Astrocyte (in vitro differentiated cells and primary cell): Measurements from ENCODE around the gene DEDD2. TPM values are rescaled to one million over a fixed set of nuclear protein-coding genes. Genes with fewer than 3 reads are reported as not detected.

Source experiments
- DNase-seq: peaks from one replicate; pipeline ENCODE4 v3.0.0-alpha.2; 2010; ENCODE audit warnings: low read depth
- FAIRE-seq: peaks from 2 replicates; lab custom pipeline; 2011; peaks lifted over from hg19 to GRCh38; lab: Jason Lieb, UNC
- H2AFZ ChIP-seq: 2 replicates; pipeline ENCODE4 v1.6.0; 2012; ENCODE audit warnings: low read depth, low read length, inconsistent platforms
- H3K27ac ChIP-seq: 2 replicates; pipeline ENCODE4 v1.5.1; 2011; ENCODE audit warnings: low read depth, low read length, inconsistent platforms
- H3K27me3 ChIP-seq: 2 replicates; pipeline ENCODE4 v1.6.0; 2011; ENCODE audit warnings: low read length, inconsistent platforms; ENCODE audit not compliant: insufficient read depth
- H3K36me3 ChIP-seq: 2 replicates; pipeline ENCODE4 v1.5.1; 2011; ENCODE audit warnings: low read length, inconsistent platforms; ENCODE audit not compliant: insufficient read depth
- H3K4me1 ChIP-seq: 2 replicates; pipeline ENCODE4 v1.5.1; 2011; ENCODE audit warnings: low read length, inconsistent platforms; ENCODE audit not compliant: insufficient read depth
- H3K4me2 ChIP-seq: 2 replicates; pipeline ENCODE4 v1.6.0; 2012; ENCODE audit warnings: low read length, inconsistent platforms
- H3K4me3 ChIP-seq: 2 replicates; pipeline ENCODE4 v1.5.1; 2011; ENCODE audit warnings: low read depth, mild to moderate bottlenecking, low read length, inconsistent platforms; ENCODE audit not compliant: insufficient read depth
- H3K79me2 ChIP-seq: 2 replicates; pipeline ENCODE4 v1.6.0; 2012; ENCODE audit warnings: mild to moderate bottlenecking, low read length, inconsistent platforms; ENCODE audit not compliant: insufficient read depth
- H3K9ac ChIP-seq: 2 replicates; pipeline ENCODE4 v1.6.0; 2012; ENCODE audit warnings: mild to moderate bottlenecking, low read length, inconsistent platforms
- H3K9me3 ChIP-seq: 2 replicates; pipeline ENCODE4 v1.5.1; 2012; ENCODE audit warnings: low read depth, mild to moderate bottlenecking, low read length, inconsistent platforms; ENCODE audit not compliant: insufficient read depth
- H4K20me1 ChIP-seq: 2 replicates; pipeline ENCODE4 v1.6.0; 2012; ENCODE audit warnings: low read length, inconsistent platforms; ENCODE audit not compliant: insufficient read depth
- H3K27ac Mint-ChIP-seq: one replicate; pipeline ENCODE4 v1.8.0; 2021; ENCODE audit warnings: mild to moderate bottlenecking, mixed read lengths; ENCODE audit not compliant: unreplicated experiment
- H3K27me3 Mint-ChIP-seq: one replicate; pipeline ENCODE4 v1.8.0; 2021; ENCODE audit warnings: low read depth, mixed read lengths; ENCODE audit not compliant: unreplicated experiment
- H3K36me3 Mint-ChIP-seq: one replicate; pipeline ENCODE4 v1.8.0; 2021; ENCODE audit warnings: low read depth, mixed read lengths; ENCODE audit not compliant: unreplicated experiment
- H3K4me1 Mint-ChIP-seq: one replicate; pipeline ENCODE4 v1.8.0; 2021; ENCODE audit warnings: low read depth, mixed read lengths; ENCODE audit not compliant: unreplicated experiment
- H3K4me3 Mint-ChIP-seq: one replicate; pipeline ENCODE4 v1.8.0; 2021; ENCODE audit warnings: mild to moderate bottlenecking, moderate library complexity, mixed read lengths; ENCODE audit not compliant: unreplicated experiment
- H3K9me3 Mint-ChIP-seq: one replicate; pipeline ENCODE4 v1.8.0; 2021; ENCODE audit warnings: mild to moderate bottlenecking, mixed read lengths; ENCODE audit not compliant: unreplicated experiment
- CTCF ChIP-seq: IDR thresholded peaks from 2 replicates; pipeline ENCODE4 v1.5.1; 2011; ENCODE audit warnings: low read depth, mild to moderate bottlenecking, inconsistent platforms, low read length, moderate library complexity; ENCODE audit not compliant: insufficient read depth
- EZH2 ChIP-seq: IDR thresholded peaks from 2 replicates; pipeline ENCODE4 v1.6.1; 2012; ENCODE audit warnings: mild to moderate bottlenecking, low read length, inconsistent platforms; ENCODE audit not compliant: insufficient read depth
- total RNA-seq: library from RNA; stranded (reverse); gene quantifications from 2 replicates; pipeline ENCODE4 v1.2.1, GENCODE V29; 2021

Gene DEDD2
- total RNA-seq, 1 donor from 2014 or later = 26.1 TPM

GRCh38 chr19:42246922-42247639 is 29.6 kb upstream of the DEDD2 start:
- Histone ChIP-seq H2AFZ (no peak overlapping the region), H3K9ac (peak overlapping the region; percentile 45), H4K20me1 (peaks cover 51% of the 10 kb centered on the region), H3K9me3 (no peaks in the 10 kb centered on the region), H3K4me1 (peaks cover 38% of the 10 kb centered on the region), H3K4me2 (no peak overlapping the region), H3K27me3 (no peaks in the 10 kb centered on the region), H3K4me3 (no peak overlapping the region), H3K36me3 (peaks cover 13% of the 10 kb centered on the region), H3K79me2 (peaks cover 51% of the 10 kb centered on the region), H3K27ac (peak overlapping the region; percentile 53)
- no peak for FAIRE-seq
- TF ChIP-seq EZH2 (no peak), CTCF (no peak)
- H3K36me3 Mint-ChIP-seq = peaks cover 6% of the 10 kb centered on the region
- H3K4me1 Mint-ChIP-seq = peaks cover 38% of the 10 kb centered on the region
- H3K27ac Mint-ChIP-seq = peak overlapping the region; percentile 89
- H3K9me3 Mint-ChIP-seq = peaks cover 3% of the 10 kb centered on the region
- peak overlapping the region; percentile 47 for H3K4me3 Mint-ChIP-seq
- DNase-seq = no peak
- H3K27me3 Mint-ChIP-seq = no peaks in the 10 kb centered on the region

GRCh38 chr19:42246143-42246921 is 28.9 kb upstream of the DEDD2 start:
- peak overlapping the region; percentile 89 for H3K27ac Mint-ChIP-seq
- peaks cover 32% of the 10 kb centered on the region for H3K4me1 Mint-ChIP-seq

More at GRCh38 chr19:42246143-42246921, 28.9 kb upstream of the DEDD2 start:
- Histone ChIP-seq H3K9me3 (no peaks in the 10 kb centered on the region), H2AFZ (no peak overlapping the region), H3K9ac (peak overlapping the region; percentile 45), H3K27ac (peak overlapping the region; percentile 53), H3K36me3 (peaks cover 13% of the 10 kb centered on the region), H4K20me1 (peaks cover 50% of the 10 kb centered on the region), H3K27me3 (no peaks in the 10 kb centered on the region), H3K4me1 (peaks cover 35% of the 10 kb centered on the region), H3K4me2 (peak overlapping the region; percentile 22), H3K79me2 (peaks cover 51% of the 10 kb centered on the region), H3K4me3 (no peak overlapping the region)
- H3K27me3 Mint-ChIP-seq = no peaks in the 10 kb centered on the region
- FAIRE-seq (no peak), DNase-seq (peak; percentile 71)
- H3K9me3 Mint-ChIP-seq = no peaks in the 10 kb centered on the region
- TF ChIP-seq CTCF (peak; percentile 55), EZH2 (no peak)
- peak overlapping the region; percentile 57 for H3K4me3 Mint-ChIP-seq
- peaks cover 4% of the 10 kb centered on the region for H3K36me3 Mint-ChIP-seq
